Neutrophil (primary cell): Measurements from ENCODE around the gene C11orf54.
"Not testable (repeated sequence)": the region's sequence is repeated elsewhere in the genome, so short reads cannot be mapped to it uniquely, and the experiment has no call there.

Source experiments
- H3K27ac ChIP-seq: fragments of 200-600 bp; sonication (generic); 2 replicates; pipeline ENCODE4 v1.5.1; 2016; ENCODE audit warnings: mild to moderate bottlenecking, moderate library complexity
- H3K27me3 ChIP-seq: fragments of 200-600 bp; sonication (generic); 2 replicates; pipeline ENCODE4 v1.6.0; 2016; ENCODE audit warnings: mild to moderate bottlenecking
- H3K36me3 ChIP-seq: fragments of 200-600 bp; sonication (generic); 2 replicates; pipeline ENCODE4 v1.5.1; 2017
- H3K4me1 ChIP-seq, 2 experiments: fragments of 200-600 bp in 1 of 2; sonication (generic) in 1 of 2; 1 replicate in 1 of 2; 2 replicates in 1 of 2; pipeline versions ENCODE4 v1.5.1 to v1.6.1; 2013 to 2016; ENCODE audit warnings: low read depth in 1 of 2, low read length in 1 of 2, mild to moderate bottlenecking in 1 of 2, moderate library complexity in 1 of 2; ENCODE audit not compliant: control insufficient read depth in 1 of 2, insufficient read depth in 1 of 2
- H3K4me3 ChIP-seq, 2 experiments: fragments of 200-600 bp in 1 of 2; sonication (generic) in 1 of 2; 1 replicate in 1 of 2; 2 replicates in 1 of 2; pipeline ENCODE4 v1.5.1; 2013 to 2016; ENCODE audit warnings: low read depth in 1 of 2, low read length in 1 of 2, mild to moderate bottlenecking in 1 of 2, moderate library complexity in 1 of 2
- H3K9me3 ChIP-seq: fragments of 200-600 bp; sonication (generic); 2 replicates; pipeline ENCODE4 v1.5.1; 2016
- TF ChIP-seq, protein P1 (sequence below): fragments of 200-600 bp; sonication (generic); IDR thresholded peaks from 2 replicates; pipeline ENCODE4 v1.5.1; 2016; ENCODE audit warnings: antibody characterized with exemption

Gene C11orf54

GRCh38 chr11:93757924-93758865, 16.7 kb downstream of the C11orf54 start:
- TF ChIP-seq, protein P1, sequence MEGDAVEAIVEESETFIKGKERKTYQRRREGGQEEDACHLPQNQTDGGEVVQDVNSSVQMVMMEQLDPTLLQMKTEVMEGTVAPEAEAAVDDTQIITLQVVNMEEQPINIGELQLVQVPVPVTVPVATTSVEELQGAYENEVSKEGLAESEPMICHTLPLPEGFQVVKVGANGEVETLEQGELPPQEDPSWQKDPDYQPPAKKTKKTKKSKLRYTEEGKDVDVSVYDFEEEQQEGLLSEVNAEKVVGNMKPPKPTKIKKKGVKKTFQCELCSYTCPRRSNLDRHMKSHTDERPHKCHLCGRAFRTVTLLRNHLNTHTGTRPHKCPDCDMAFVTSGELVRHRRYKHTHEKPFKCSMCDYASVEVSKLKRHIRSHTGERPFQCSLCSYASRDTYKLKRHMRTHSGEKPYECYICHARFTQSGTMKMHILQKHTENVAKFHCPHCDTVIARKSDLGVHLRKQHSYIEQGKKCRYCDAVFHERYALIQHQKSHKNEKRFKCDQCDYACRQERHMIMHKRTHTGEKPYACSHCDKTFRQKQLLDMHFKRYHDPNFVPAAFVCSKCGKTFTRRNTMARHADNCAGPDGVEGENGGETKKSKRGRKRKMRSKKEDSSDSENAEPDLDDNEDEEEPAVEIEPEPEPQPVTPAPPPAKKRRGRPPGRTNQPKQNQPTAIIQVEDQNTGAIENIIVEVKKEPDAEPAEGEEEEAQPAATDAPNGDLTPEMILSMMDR, result no peak
- H3K9me3 ChIP-seq, result no peaks in the 10 kb centered on the region

DNA sequence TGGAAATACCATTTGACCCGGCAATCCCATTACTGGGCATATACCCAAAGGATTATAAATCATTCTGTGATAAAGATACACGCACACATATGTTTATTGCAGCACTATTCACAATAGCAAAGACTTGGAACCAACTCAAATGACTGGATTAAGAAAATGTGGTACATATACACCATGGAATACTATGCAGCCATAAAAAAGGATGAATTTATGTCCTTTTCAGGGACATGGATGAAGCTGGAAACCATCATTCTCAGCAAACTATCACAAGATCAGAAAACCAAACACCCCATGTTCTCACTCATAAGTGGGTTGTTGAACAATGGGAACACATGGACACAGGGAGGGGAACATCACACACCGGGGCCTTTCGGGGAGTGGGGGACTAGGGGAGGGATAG, 17.7 kb downstream of the C11orf54 start:
- H3K4me1 ChIP-seq, H3K27me3 ChIP-seq, H3K9me3 ChIP-seq, H3K4me3 ChIP-seq, H3K27ac ChIP-seq: not testable (repeated sequence)
- peaks cover 100% of the 10 kb centered on the region for H3K36me3 ChIP-seq

More at GRCh38 chr11:93757924-93758865, 16.7 kb downstream of the C11orf54 start:
- Histone ChIP-seq H3K27ac (no peak overlapping the region), H3K36me3 (peaks cover 100% of the 10 kb centered on the region), H3K4me3 (no peak overlapping the region), H3K4me1 (no peaks in the 10 kb centered on the region), H3K27me3 (no peaks in the 10 kb centered on the region)

DNA sequence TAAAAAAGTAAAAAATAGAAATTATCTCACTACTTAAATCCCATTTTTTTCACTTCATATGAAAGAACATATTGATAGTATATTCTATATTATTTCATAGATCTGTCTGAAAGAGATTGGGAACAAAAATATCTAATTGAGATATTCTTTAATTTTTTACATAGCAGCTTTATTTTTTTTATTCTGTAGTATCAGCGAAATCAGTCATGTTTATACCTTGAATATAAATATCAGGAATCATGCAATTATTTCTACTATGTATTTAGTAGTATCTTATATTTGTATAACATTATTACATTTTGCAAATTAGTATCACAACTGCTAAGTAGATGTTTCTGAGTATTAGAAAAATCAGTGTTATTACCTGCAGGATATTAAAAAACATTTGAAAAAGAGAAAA, 20.4 kb downstream of the C11orf54 start:
- TF ChIP-seq, protein P1, result no peak
- no peaks in the 10 kb centered on the region for H3K27me3 ChIP-seq
- H3K4me1 ChIP-seq, result no peaks in the 10 kb centered on the region
- no peak overlapping the region for H3K4me3 ChIP-seq
- H3K27ac ChIP-seq, result no peak overlapping the region
- H3K9me3 ChIP-seq, result peaks cover under 1% of the 10 kb centered on the region
- peaks cover 91% of the 10 kb centered on the region for H3K36me3 ChIP-seq

DNA sequence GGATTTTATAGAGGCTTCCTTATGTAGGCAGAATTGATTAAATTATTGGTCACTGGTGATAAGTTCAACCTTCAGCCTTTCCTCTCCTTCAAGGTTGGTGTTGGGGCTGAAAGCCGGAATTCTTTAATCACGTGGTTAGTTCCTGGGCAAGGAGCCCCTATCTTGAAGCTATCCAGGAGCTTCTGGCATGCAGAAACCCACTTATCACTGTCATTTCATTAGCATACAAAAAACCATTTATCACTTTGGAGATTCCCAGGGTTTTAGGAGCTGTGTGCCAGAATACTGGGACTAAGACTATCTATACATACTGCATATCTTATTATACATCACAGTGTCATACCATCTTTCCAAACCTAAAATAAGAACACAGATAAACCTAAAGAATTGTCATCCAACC, 24.1 kb downstream of the C11orf54 start:
- peaks cover 3% of the 10 kb centered on the region for H3K9me3 ChIP-seq
- no peaks in the 10 kb centered on the region for H3K27me3 ChIP-seq
- H3K27ac ChIP-seq, result no peak overlapping the region
- TF ChIP-seq, protein P1, result no peak
- H3K4me1 ChIP-seq, result no peaks in the 10 kb centered on the region
- peaks cover 54% of the 10 kb centered on the region for H3K36me3 ChIP-seq
- no peak overlapping the region for H3K4me3 ChIP-seq

DNA sequence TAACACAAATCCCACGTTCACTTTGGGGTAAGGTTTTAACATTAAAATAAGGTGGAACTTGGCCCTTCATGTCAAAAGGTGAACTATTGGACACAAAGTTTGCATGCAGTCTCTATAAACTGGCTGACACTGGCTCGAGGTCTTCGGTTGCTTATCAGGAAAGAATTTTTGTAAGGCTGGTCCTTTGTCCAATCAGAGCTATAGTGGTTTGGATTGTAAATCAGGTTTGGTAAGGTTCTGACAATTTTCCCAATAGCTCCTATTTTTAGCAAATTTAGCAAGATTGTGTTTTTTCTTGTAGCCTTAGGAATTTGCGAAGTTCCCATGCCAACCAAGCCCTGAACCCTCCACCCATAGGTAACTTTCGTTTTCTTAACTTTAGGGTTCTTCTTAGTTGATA, 25.0 kb downstream of the C11orf54 start:
- no peak overlapping the region for H3K27ac ChIP-seq
- H3K27me3 ChIP-seq, result no peaks in the 10 kb centered on the region
- TF ChIP-seq, protein P1, result no peak
- peaks cover 45% of the 10 kb centered on the region for H3K36me3 ChIP-seq
- no peaks in the 10 kb centered on the region for H3K4me1 ChIP-seq
- no peak overlapping the region for H3K4me3 ChIP-seq
- peaks cover 3% of the 10 kb centered on the region for H3K9me3 ChIP-seq

- H3K27ac ChIP-seq, result no peak overlapping the region
- H3K27me3 ChIP-seq, result no peaks in the 10 kb centered on the region
- no peak overlapping the region for H3K4me3 ChIP-seq
- no peaks in the 10 kb centered on the region for H3K4me1 ChIP-seq
- TF ChIP-seq, protein P1, result no peak
- H3K9me3 ChIP-seq, result peaks cover 3% of the 10 kb centered on the region
- peaks cover 39% of the 10 kb centered on the region for H3K36me3 ChIP-seq
Observed at GRCh38 chr11:93767018-93767417, 25.5 kb downstream of the C11orf54 start.
